ENCODE measurements around the gene PAX2. TPM values are rescaled to one million over a fixed set of nuclear protein-coding genes. Genes with fewer than 3 reads are reported as not detected.

The PAX2 gene
- total RNA-seq, 1 experiment from 2014 or later = not detected

GRCh38 chr10:100838986-100839385, 93.6 kb downstream of the PAX2 start:
- H3K27ac ChIP-seq = no peak overlapping the region
- no peaks in the 10 kb centered on the region for H3F3A ChIP-seq (ENCODE audit: insufficient read depth, low read depth)
- no peaks in the 10 kb centered on the region for H4K20me1 ChIP-seq (ENCODE audit: insufficient read depth)
- no TSS peak for BruUV-seq (replicated peaks)
- H2AFZ ChIP-seq = no peak overlapping the region
- intact Hi-C loops (cut with micrococcal nuclease; ENCODE audit: unreplicated experiment) = no loop called here
- no peak overlapping the region for H3K4me2 ChIP-seq
- H3K4me3 ChIP-seq = no peak overlapping the region
- H3K4me1 ChIP-seq (replicated peaks; ENCODE audit: insufficient read depth) = no peaks in the 10 kb centered on the region
- no peaks in the 10 kb centered on the region for H3K9me2 ChIP-seq (ENCODE audit: insufficient read depth)
- TF ChIP-seq EZH2 (IDR thresholded peaks at IDR 0.05; ENCODE audit: low read depth) (no peak), CTCF (conservative IDR thresholded peaks at IDR 0.05) (no peak)
- POLR2A ChIA-PET (ENCODE audit: unreplicated experiment) = no interaction called here
- CTCF ChIA-PET = no interaction called here
- no peaks in the 10 kb centered on the region for H3K79me2 ChIP-seq (ENCODE audit: low read depth)
- no peak for DNase-seq
- H3K36me3 ChIP-seq (ENCODE audit: low read depth) = no peaks in the 10 kb centered on the region
- H3K27me3 ChIP-seq (ENCODE audit: insufficient read depth, low read depth) = peaks cover 22% of the 10 kb centered on the region
- no peaks in the 10 kb centered on the region for H3K9me3 ChIP-seq (ENCODE audit: insufficient read depth, low read depth)

- Histone ChIP-seq H3K9me2 (ENCODE audit: insufficient read depth) (no peaks in the 10 kb centered on the region), H3K4me2 (no peak overlapping the region), H3K79me2 (ENCODE audit: low read depth) (no peaks in the 10 kb centered on the region), H4K20me1 (ENCODE audit: insufficient read depth) (no peaks in the 10 kb centered on the region), H2AFZ (no peak overlapping the region), H3K27me3 (ENCODE audit: insufficient read depth, low read depth) (peaks cover 26% of the 10 kb centered on the region), H3K4me1 (replicated peaks; ENCODE audit: insufficient read depth) (no peaks in the 10 kb centered on the region), H3F3A (ENCODE audit: insufficient read depth, low read depth) (no peaks in the 10 kb centered on the region), H3K36me3 (ENCODE audit: low read depth) (no peaks in the 10 kb centered on the region), H3K4me3 (no peak overlapping the region), H3K9me3 (ENCODE audit: insufficient read depth, low read depth) (no peaks in the 10 kb centered on the region), H3K27ac (no peak overlapping the region)
- intact Hi-C loops (cut with micrococcal nuclease; ENCODE audit: unreplicated experiment) = no loop called here
- BruUV-seq (replicated peaks) = no TSS peak
- TF ChIP-seq EZH2 (IDR thresholded peaks at IDR 0.05; ENCODE audit: low read depth) (no peak), CTCF (conservative IDR thresholded peaks at IDR 0.05) (no peak)
- ChIA-PET POLR2A (ENCODE audit: unreplicated experiment) (no interaction called here), CTCF (no interaction called here)
- no peak for DNase-seq
These were observed 96.1 kb downstream of the PAX2 start for GRCh38 chr10:100841528-100841927.

- Histone ChIP-seq H3K79me2 (ENCODE audit: low read depth) (no peaks in the 10 kb centered on the region), H3K27me3 (ENCODE audit: insufficient read depth, low read depth) (peaks cover 61% of the 10 kb centered on the region), H3F3A (ENCODE audit: insufficient read depth, low read depth) (no peaks in the 10 kb centered on the region), H3K4me2 (no peak overlapping the region), H3K9me2 (ENCODE audit: insufficient read depth) (no peaks in the 10 kb centered on the region), H3K27ac (no peak overlapping the region), H4K20me1 (ENCODE audit: insufficient read depth) (no peaks in the 10 kb centered on the region), H3K36me3 (ENCODE audit: low read depth) (no peaks in the 10 kb centered on the region), H2AFZ (no peak overlapping the region), H3K4me3 (no peak overlapping the region), H3K4me1 (replicated peaks; ENCODE audit: insufficient read depth) (no peaks in the 10 kb centered on the region), H3K9me3 (ENCODE audit: insufficient read depth, low read depth) (no peaks in the 10 kb centered on the region)
- ChIA-PET POLR2A (ENCODE audit: unreplicated experiment) (no interaction called here), CTCF (no interaction called here)
- no TSS peak for BruUV-seq (replicated peaks)
- DNase-seq = no peak
- intact Hi-C loops (cut with micrococcal nuclease; ENCODE audit: unreplicated experiment) = no loop called here
- TF ChIP-seq CTCF (conservative IDR thresholded peaks at IDR 0.05) (no peak), EZH2 (IDR thresholded peaks at IDR 0.05; ENCODE audit: low read depth) (no peak)
These were observed 102.1 kb downstream of the PAX2 start for GRCh38 chr10:100847440-100847839.

All from PC-9 (cell line).